Bronchial epithelial cell (primary cell): Measurements from ENCODE around the gene SORCS2. TPM values are rescaled to one million over a fixed set of nuclear protein-coding genes. Genes with fewer than 3 reads are reported as not detected.
A peak's percentile ranks its signal among the peaks of the same experiment; 100 is the strongest.
"Not testable (repeated sequence)": the region's sequence is repeated elsewhere in the genome, so short reads cannot be mapped to it uniquely, and the experiment has no call there.

Source experiments
- DNase-seq: peaks from one replicate; pipeline ENCODE4 v3.0.0-alpha.2; 2010; ENCODE audit warnings: low read depth
- FAIRE-seq: peaks from 2 replicates; lab custom pipeline; 2011; peaks lifted over from hg19 to GRCh38; lab: Jason Lieb, UNC
- H3K27me3 ChIP-seq: 2 replicates; pipeline ENCODE4 v1.5.1; 2011; ENCODE audit warnings: low read length; ENCODE audit not compliant: control insufficient read depth, insufficient read depth
- H3K36me3 ChIP-seq: 2 replicates; pipeline ENCODE4 v1.5.1; 2011; ENCODE audit warnings: low read length; ENCODE audit not compliant: control insufficient read depth, insufficient read depth
- H3K4me3 ChIP-seq: 2 replicates; pipeline ENCODE4 v1.5.1; 2011; ENCODE audit warnings: mild to moderate bottlenecking, low read depth, low read length, control low read depth
- CTCF ChIP-seq: IDR thresholded peaks from 2 replicates; pipeline ENCODE4 v1.5.1; 2011; ENCODE audit warnings: mild to moderate bottlenecking, moderate library complexity, low read length, control low read depth, inconsistent platforms; ENCODE audit not compliant: insufficient read depth, severe bottlenecking
- total RNA-seq: library from RNA; depleted of rRNA; stranded (reverse); fragments of >200 nt; gene quantifications from 2 replicates; pipeline ENCODE4 v1.2.1, GENCODE V29; 2014

The SORCS2 gene
- total RNA-seq, 1 donor from 2014 or later, result under 0.01 TPM

DNA sequence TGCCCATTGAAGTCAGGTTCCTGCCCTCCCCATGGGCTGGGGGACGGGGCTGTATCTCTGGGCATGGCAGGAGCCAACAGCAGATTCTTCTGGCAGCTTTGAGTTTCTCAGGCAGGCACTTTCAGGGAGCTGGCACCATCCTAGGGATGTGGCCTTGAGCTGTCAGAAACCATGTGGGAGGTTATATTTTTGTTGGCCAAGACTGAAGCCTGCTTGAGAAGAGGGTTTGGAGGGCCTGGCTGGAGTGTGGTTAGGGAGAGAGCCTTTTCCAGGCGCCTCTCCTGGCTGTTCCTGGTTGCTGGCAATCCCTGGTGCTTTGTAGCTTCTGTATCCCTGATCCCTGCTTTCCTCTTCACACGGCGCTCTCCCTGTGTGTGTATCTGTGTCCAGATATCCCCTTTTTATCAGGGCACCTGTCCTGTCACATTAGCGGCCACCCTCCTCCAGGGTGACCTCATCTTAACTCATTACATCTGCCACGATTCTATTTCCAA is 30.6 kb upstream of the SORCS2 start:
- Histone ChIP-seq H3K4me3 (no peak overlapping the region), H3K27me3 (no peaks in the 10 kb centered on the region), H3K36me3 (no peaks in the 10 kb centered on the region)
- FAIRE-seq (no peak), DNase-seq (no peak)
- TF ChIP-seq CTCF, result no peak

DNA sequence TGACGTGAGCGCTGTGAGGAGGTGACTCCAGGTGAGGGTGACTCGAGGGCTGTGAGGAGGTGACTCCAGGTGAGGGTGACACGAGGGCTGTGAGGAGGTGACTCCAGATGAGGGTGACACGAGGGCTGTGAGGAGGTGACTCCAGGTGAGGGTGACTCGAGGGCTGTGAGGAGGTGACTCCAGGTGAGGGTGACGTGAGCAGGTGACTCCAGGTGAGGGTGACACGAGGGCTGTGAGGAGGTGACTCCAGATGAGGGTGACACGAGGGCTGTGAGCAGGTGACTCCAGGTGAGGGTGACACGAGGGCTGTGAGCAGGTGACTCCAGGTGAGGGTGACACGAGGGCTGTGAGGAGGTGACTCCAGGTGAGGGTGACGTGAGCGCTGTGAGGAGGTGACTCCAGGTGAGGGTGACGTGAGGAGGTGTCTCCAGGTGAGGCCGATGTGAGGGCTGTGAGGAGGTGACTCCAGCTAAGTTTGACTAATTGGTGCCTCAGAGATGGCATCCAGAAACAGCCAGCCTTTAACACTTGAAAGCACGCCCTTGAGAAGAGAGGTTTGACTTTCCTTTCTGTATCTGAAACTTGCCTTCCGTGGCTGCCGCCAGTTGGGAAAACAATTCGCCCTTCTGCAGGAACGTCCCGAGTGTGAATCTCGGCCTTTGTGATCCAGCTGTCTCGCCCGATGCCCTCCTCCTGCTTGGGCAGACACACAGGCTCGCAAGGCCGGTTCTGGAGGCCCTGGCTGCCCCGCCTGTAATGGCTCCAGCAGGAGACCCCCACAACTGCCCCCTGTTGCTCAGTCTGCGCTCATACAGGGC is 27.1 kb upstream of the SORCS2 start:
- H3K27me3 ChIP-seq, DNase-seq, H3K4me3 ChIP-seq, FAIRE-seq, H3K36me3 ChIP-seq: not testable (repeated sequence)

- DNase-seq (no peak), FAIRE-seq (no peak)
- H3K4me3 ChIP-seq, result no peak overlapping the region
- no peaks in the 10 kb centered on the region for H3K36me3 ChIP-seq
- H3K27me3 ChIP-seq, result no peaks in the 10 kb centered on the region
- no peak for TF ChIP-seq CTCF
Measured at GRCh38 chr4:7165874-7166201, 26.5 kb upstream of the SORCS2 start.

DNA sequence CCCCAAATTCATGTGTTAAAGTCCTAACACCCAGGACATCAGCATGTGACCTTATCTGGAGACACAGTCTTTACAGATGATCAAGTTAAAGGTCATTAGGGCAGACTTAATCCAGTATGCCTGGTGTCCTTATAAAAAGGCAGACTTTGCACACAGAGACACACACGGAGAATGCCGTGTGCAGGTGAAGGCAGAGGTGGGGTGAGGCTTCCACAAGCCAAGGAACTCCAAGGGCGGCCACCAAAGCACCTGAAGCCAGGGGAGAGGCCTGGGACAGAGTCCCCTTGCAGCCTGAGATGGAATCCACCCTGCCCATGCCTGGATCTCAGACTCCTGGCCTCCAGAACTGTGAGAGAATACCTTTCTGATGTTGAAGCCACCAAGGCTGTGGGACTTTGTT is 26.1 kb upstream of the SORCS2 start:
- DNase-seq, result no peak
- no peak for FAIRE-seq
- Histone ChIP-seq H3K36me3 (no peaks in the 10 kb centered on the region), H3K4me3 (no peak overlapping the region), H3K27me3 (no peaks in the 10 kb centered on the region)
- TF ChIP-seq CTCF, result no peak

- DNase-seq, result peak; percentile 25
- Histone ChIP-seq H3K36me3 (no peaks in the 10 kb centered on the region), H3K4me3 (no peak overlapping the region), H3K27me3 (no peaks in the 10 kb centered on the region)
- no peak for TF ChIP-seq CTCF
- FAIRE-seq, result no peak
Measured at GRCh38 chr4:7166981-7167700, 25.2 kb upstream of the SORCS2 start.

GRCh38 chr4:7167706-7168105 is 24.6 kb upstream of the SORCS2 start:
- no peaks in the 10 kb centered on the region for H3K36me3 ChIP-seq
- no peak for TF ChIP-seq CTCF
- DNase-seq (no peak), FAIRE-seq (no peak)
- H3K4me3 ChIP-seq, result no peak overlapping the region
- H3K27me3 ChIP-seq, result no peaks in the 10 kb centered on the region
